Measurements from ENCODE around the gene C5orf52.

DNA sequence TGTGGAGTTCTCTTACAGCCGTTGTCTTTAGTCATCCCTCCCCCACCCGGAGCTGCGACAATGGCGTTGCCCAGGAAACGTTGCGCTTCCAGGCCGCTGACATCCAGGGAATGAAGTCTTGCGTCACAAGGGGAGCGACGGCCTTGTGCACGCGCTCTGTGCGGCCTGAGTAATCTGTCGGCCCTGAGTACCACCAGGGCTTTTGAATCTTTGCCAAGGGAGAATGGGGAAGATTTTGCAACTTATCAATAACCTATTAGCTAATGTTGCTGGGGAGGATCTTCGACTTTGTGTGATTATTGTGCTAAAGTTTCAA is 19.0 kb upstream of the C5orf52 start, which contains the start of gene SOX30:
- TF ChIP-seq EZH2phosphoT487 (IDR thresholded peaks at IDR 0.05; ENCODE audit: borderline replicate concordance, low read length) (no peak), CTCF (conservative IDR thresholded peaks at IDR 0.05; ENCODE audit: low read depth, low read length) (no peak)
